GM18519 (cell line): ENCODE results near the gene MAPK4.
"Not testable (repeated sequence)": the region's sequence is repeated elsewhere in the genome, so short reads cannot be mapped to it uniquely, and the experiment has no call there.

Source experiments
- ATAC-seq: cut with Tn5 transposase; IDR thresholded peaks from one replicate; pipeline ENCODE4 v1.9.1; 2021; ENCODE audit warnings: mild to moderate bottlenecking, moderate library complexity; ENCODE audit not compliant: unreplicated experiment, low FRiP score

Gene MAPK4

GRCh38 chr18:50559752-50560680 is at the start of gene MAPK4:
TSS of gene MAPK4 (plus strand) at chr18:50560087. CDS start at chr18:50663959, 103,872 bp downstream.
- peak; percentile 57 for ATAC-seq

- ATAC-seq, result not testable (repeated sequence)
Measured at GRCh38 chr18:50517277-50517676, 42.6 kb upstream of the MAPK4 start.

GRCh38 chr18:50518787-50519546 is 40.9 kb upstream of the MAPK4 start:
- no peak for ATAC-seq

GRCh38 chr18:50523165-50523564 is 36.7 kb upstream of the MAPK4 start:
- ATAC-seq, result no peak

GRCh38 chr18:50527636-50528307 is 32.1 kb upstream of the MAPK4 start:
- ATAC-seq, result no peak

GRCh38 chr18:50528806-50529205 is 31.1 kb upstream of the MAPK4 start:
- no peak for ATAC-seq

GRCh38 chr18:50533822-50534221 is 26.1 kb upstream of the MAPK4 start:
- not testable (repeated sequence) for ATAC-seq

GRCh38 chr18:50544476-50544875 is 15.4 kb upstream of the MAPK4 start:
- not testable (repeated sequence) for ATAC-seq

- ATAC-seq, result no peak
Measured at GRCh38 chr18:50545936-50546335, 14.0 kb upstream of the MAPK4 start.

- no peak for ATAC-seq
Measured at GRCh38 chr18:50548160-50548559, 11.7 kb upstream of the MAPK4 start.

GRCh38 chr18:50551651-50552050 is 8.2 kb upstream of the MAPK4 start:
- ATAC-seq, result not testable (repeated sequence)

GRCh38 chr18:50558157-50558556 is 1.7 kb upstream of the MAPK4 start:
- ATAC-seq, result no peak

GRCh38 chr18:50558948-50559751 is 737 bp upstream of the MAPK4 start:
- no peak for ATAC-seq

GRCh38 chr18:50560681-50561629 is 1.1 kb downstream of the MAPK4 start:
- ATAC-seq, result no peak

GRCh38 chr18:50562258-50562657 is 2.4 kb downstream of the MAPK4 start:
- not testable (repeated sequence) for ATAC-seq

- no peak for ATAC-seq
Measured at GRCh38 chr18:50562686-50563085, 2.8 kb downstream of the MAPK4 start.

- no peak for ATAC-seq
Measured at GRCh38 chr18:50563376-50563775, 3.5 kb downstream of the MAPK4 start.

GRCh38 chr18:50569930-50570329 is 10.0 kb downstream of the MAPK4 start:
- no peak for ATAC-seq

GRCh38 chr18:50571606-50572005 is 11.7 kb downstream of the MAPK4 start:
- no peak for ATAC-seq
